GM19438 (cell line): Measurements from ENCODE around the gene GYPB.
"Not testable (repeated sequence)": the region's sequence is repeated elsewhere in the genome, so short reads cannot be mapped to it uniquely, and the experiment has no call there.

ENCODE experiments used
- ATAC-seq: cut with Tn5 transposase; IDR thresholded peaks from one replicate; pipeline ENCODE4 v1.9.1; 2021; ENCODE audit warnings: low read depth; ENCODE audit not compliant: unreplicated experiment

Gene GYPB

GRCh38 chr4:143950967-143951366 lies 68.2 kb downstream of the GYPB start:
- not testable (repeated sequence) for ATAC-seq

- ATAC-seq, result not testable (repeated sequence)
Measured at GRCh38 chr4:143950185-143950584, 69.0 kb downstream of the GYPB start.

GRCh38 chr4:143947493-143947892 lies 71.7 kb downstream of the GYPB start:
- not testable (repeated sequence) for ATAC-seq
